Osteocyte (in vitro differentiated cells): ENCODE data around the gene PRR9. TPM values are rescaled to one million over a fixed set of nuclear protein-coding genes. Genes with fewer than 3 reads are reported as not detected.

Experiments
- DNase-seq: peaks from one replicate; pipeline ENCODE4 v3.0.0; 2021; ENCODE audit warnings: mixed read lengths; ENCODE audit not compliant: unreplicated experiment; ENCODE audit errors: extremely low spot score
- H3K27ac Mint-ChIP-seq: one replicate; pipeline ENCODE4 v1.8.0; 2021; ENCODE audit warnings: mild to moderate bottlenecking, mixed read lengths; ENCODE audit not compliant: unreplicated experiment
- H3K27me3 Mint-ChIP-seq: one replicate; pipeline ENCODE4 v1.8.0; 2021; ENCODE audit warnings: mixed read lengths; ENCODE audit not compliant: unreplicated experiment
- H3K36me3 Mint-ChIP-seq: one replicate; pipeline ENCODE4 v1.8.0; 2021; ENCODE audit warnings: mixed read lengths; ENCODE audit not compliant: unreplicated experiment
- H3K4me1 Mint-ChIP-seq: one replicate; pipeline ENCODE4 v1.8.0; 2021; ENCODE audit warnings: mixed read lengths; ENCODE audit not compliant: unreplicated experiment
- H3K4me3 Mint-ChIP-seq: one replicate; pipeline ENCODE4 v1.8.0; 2021; ENCODE audit warnings: mild to moderate bottlenecking, moderate library complexity, mixed read lengths; ENCODE audit not compliant: unreplicated experiment
- H3K9me3 Mint-ChIP-seq: one replicate; pipeline ENCODE4 v1.8.0; 2021; ENCODE audit warnings: mixed read lengths; ENCODE audit not compliant: unreplicated experiment
- total RNA-seq: library from RNA; stranded (reverse); gene quantifications from 2 replicates; pipeline ENCODE4 v1.2.1, GENCODE V29; 2021
- TF ChIP-seq, protein P1 (sequence below): fragments of 200-600 bp; sonication (generic); IDR thresholded peaks from 2 replicates; pipeline ENCODE4 v1.5.0; 2021; ENCODE audit warnings: antibody characterized with exemption, mild to moderate bottlenecking, moderate library complexity

PRR9 gene
- total RNA-seq, 1 donor from 2014 or later, result not detected

DNA sequence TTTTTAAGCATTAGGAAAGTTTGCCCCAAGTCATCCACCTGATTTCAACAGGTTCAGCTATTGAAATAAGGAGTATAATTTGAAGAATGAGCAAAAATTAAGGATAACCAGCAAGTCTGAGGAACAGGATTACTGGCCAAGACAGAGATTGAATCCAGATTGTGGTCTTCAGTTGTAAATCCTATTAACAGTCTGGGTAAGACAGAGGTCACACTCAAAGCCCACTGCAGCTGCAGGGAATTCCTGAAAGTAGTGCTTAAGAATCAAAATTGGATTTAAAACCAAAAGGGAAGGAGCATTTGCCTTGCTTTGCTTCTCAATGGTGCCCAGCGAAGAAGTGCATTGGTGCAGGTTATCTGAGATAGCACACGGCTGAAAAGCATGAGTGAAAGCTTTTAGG is 35.7 kb downstream of the PRR9 start:
- H3K36me3 Mint-ChIP-seq, result no peaks in the 10 kb centered on the region
- no peaks in the 10 kb centered on the region for H3K4me1 Mint-ChIP-seq
- TF ChIP-seq, protein P1, sequence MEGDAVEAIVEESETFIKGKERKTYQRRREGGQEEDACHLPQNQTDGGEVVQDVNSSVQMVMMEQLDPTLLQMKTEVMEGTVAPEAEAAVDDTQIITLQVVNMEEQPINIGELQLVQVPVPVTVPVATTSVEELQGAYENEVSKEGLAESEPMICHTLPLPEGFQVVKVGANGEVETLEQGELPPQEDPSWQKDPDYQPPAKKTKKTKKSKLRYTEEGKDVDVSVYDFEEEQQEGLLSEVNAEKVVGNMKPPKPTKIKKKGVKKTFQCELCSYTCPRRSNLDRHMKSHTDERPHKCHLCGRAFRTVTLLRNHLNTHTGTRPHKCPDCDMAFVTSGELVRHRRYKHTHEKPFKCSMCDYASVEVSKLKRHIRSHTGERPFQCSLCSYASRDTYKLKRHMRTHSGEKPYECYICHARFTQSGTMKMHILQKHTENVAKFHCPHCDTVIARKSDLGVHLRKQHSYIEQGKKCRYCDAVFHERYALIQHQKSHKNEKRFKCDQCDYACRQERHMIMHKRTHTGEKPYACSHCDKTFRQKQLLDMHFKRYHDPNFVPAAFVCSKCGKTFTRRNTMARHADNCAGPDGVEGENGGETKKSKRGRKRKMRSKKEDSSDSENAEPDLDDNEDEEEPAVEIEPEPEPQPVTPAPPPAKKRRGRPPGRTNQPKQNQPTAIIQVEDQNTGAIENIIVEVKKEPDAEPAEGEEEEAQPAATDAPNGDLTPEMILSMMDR, result no peak
- DNase-seq, result no peak
- no peak overlapping the region for H3K4me3 Mint-ChIP-seq
- H3K9me3 Mint-ChIP-seq, result no peaks in the 10 kb centered on the region
- H3K27ac Mint-ChIP-seq, result no peak overlapping the region
- H3K27me3 Mint-ChIP-seq, result peaks cover 7% of the 10 kb centered on the region

DNA sequence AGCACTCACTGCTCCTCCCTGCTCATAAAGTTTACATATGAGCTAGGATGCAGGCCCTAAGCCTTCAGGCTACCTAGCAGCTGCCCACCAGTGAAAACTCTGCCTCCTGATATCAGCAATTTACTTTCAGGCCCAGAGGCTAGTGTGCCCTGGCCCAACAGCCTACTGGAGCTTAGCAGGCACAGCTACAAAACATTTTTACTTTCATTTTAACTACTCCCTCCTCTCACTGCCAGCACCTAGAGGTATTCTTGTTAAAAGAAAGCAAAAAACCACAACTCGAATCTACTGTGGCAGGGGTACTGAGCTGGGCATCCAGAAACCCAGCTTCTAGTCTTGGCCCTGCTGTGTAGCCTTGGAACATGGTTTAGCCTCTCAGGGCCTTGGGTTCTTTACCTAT is 36.3 kb downstream of the PRR9 start:
- TF ChIP-seq, protein P1, result no peak
- peaks cover 11% of the 10 kb centered on the region for H3K27me3 Mint-ChIP-seq
- no peak for DNase-seq
- no peak overlapping the region for H3K27ac Mint-ChIP-seq
- no peak overlapping the region for H3K4me3 Mint-ChIP-seq
- H3K9me3 Mint-ChIP-seq, result no peaks in the 10 kb centered on the region
- H3K36me3 Mint-ChIP-seq, result no peaks in the 10 kb centered on the region
- H3K4me1 Mint-ChIP-seq, result no peaks in the 10 kb centered on the region

DNA sequence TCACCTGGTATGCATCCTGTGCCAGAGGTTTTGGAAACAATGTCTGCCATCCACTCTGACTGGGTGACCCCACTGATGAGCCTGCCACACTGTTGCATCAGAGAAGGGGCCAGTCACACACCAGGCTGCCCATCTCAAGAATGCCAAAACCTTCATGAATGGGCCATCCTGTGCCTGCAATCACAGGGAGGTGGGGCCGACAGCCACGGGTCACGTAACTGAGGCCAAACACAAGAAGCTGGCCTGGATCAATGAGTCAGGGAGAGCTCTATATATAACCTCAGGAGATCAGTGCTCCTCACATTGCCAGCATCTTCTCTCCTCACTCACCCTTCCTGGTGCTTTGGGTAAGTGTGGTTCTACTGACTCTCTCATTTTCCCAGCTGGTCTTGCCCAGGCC is 42.0 kb downstream of the PRR9 start, which contains the start of gene LORICRIN:
TSS of gene LORICRIN (plus strand) at position 301 of the 400 bp plus-strand sequence. CDS start 1,263 bp downstream, outside the sequence.
- peaks cover 12% of the 10 kb centered on the region for H3K4me1 Mint-ChIP-seq
- DNase-seq, result no peak
- H3K9me3 Mint-ChIP-seq, result no peaks in the 10 kb centered on the region
- H3K27ac Mint-ChIP-seq, result no peak within 1 kb of the TSS
- peaks cover 56% of the 10 kb centered on the region for H3K27me3 Mint-ChIP-seq
- H3K36me3 Mint-ChIP-seq, result no peaks in the 10 kb centered on the region
- peak within 1 kb of the TSS; percentile 60 for H3K4me3 Mint-ChIP-seq
- TF ChIP-seq, protein P1, result no peak

DNA sequence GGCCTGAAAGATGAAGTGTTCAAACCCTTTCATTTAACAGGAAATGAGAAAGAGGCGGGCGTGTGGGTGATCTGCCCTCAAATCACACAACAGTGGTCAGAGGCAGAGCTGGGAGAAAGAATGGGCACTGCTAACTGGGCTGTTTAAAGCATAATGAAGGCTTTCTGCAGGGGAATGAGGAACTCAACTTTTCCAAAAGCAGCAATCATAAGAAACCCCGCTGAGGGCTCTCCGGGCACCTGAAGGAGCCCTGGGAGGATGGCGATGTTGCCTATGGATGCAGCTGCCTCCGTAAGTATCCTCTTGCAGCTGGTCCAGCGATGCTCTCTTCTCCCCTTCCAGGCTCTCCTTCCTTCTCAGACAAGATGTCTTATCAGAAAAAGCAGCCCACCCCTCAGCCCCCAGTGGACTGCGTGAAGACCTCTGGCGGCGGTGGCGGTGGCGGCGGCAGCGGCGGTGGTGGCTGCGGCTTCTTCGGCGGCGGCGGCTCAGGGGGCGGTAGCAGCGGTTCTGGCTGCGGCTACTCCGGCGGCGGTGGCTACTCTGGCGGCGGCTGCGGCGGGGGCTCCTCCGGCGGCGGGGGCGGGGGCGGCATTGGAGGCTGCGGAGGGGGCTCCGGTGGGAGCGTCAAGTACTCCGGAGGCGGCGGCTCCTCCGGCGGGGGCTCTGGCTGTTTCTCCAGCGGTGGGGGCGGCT is 43.3 kb downstream of the PRR9 start:
- Mint-ChIP-seq H3K9me3 (no peaks in the 10 kb centered on the region), H3K27me3 (peaks cover 64% of the 10 kb centered on the region), H3K4me3 (peak overlapping the region; percentile 60), H3K36me3 (no peaks in the 10 kb centered on the region), H3K27ac (no peak overlapping the region), H3K4me1 (peaks cover 12% of the 10 kb centered on the region)
- TF ChIP-seq, protein P1, result no peak
- no peak for DNase-seq

DNA sequence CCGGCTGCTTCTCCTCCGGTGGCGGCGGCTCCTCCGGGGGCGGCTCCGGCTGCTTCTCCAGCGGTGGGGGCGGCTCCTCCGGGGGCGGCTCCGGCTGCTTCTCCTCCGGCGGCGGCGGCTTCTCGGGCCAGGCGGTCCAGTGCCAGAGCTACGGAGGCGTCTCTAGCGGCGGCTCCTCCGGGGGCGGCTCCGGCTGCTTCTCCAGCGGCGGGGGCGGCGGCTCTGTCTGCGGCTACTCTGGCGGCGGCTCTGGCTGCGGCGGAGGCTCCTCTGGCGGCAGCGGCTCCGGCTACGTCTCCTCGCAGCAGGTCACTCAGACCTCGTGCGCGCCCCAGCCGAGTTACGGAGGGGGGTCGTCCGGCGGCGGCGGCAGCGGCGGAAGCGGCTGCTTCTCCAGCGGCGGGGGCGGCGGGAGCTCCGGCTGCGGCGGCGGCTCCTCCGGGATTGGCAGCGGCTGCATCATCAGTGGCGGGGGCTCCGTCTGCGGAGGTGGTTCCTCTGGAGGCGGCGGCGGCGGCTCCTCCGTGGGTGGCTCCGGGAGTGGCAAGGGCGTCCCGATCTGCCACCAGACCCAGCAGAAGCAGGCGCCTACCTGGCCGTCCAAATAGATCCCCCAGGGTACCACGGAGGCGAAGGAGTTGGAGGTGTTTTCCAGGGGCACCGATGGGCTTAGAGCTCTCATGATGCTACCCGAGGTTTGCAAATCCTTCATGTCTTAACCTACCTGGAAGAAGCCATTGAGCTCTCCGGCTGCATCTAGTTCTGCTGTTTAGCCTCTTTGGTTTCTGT is 44.1 kb downstream of the PRR9 start:
- TF ChIP-seq, protein P1, result no peak
- peaks cover 70% of the 10 kb centered on the region for H3K27me3 Mint-ChIP-seq
- H3K27ac Mint-ChIP-seq, result no peak overlapping the region
- DNase-seq, result no peak
- H3K4me3 Mint-ChIP-seq, result peak overlapping the region; percentile 44
- peaks cover 12% of the 10 kb centered on the region for H3K4me1 Mint-ChIP-seq
- no peaks in the 10 kb centered on the region for H3K36me3 Mint-ChIP-seq
- no peaks in the 10 kb centered on the region for H3K9me3 Mint-ChIP-seq
